SK-N-SH (cell line): ENCODE results near the gene HSP90AA1. TPM values are rescaled to one million over a fixed set of nuclear protein-coding genes. Genes with fewer than 3 reads are reported as not detected.

Experiments used
- CTCF ChIA-PET: fragments of 300-600, 350-600 bp; formaldehyde crosslinking; extraction: SDS; loops from one replicate; lab custom pipeline; 2021; lab: Yijun Ruan, JAX
- POLR2A ChIA-PET: fragments of 350-600 bp; sonication (Branson Sonifier 250); formaldehyde crosslinking; extraction: SDS; loops from one replicate; lab custom pipeline; 2020; ENCODE audit warnings: antibody characterized with exemption, inconsistent platforms; lab: Yijun Ruan, JAX
- DNase-seq: peaks from one replicate; pipeline ENCODE4 v3.0.0; 2012
- H2AFZ ChIP-seq: fragments of 200-600 bp; sonication (generic); 2 replicates; pipeline ENCODE4 v1.8.1; 2016; ENCODE audit warnings: antibody characterized with exemption, mild to moderate bottlenecking, low read depth
- H3F3A ChIP-seq: fragments of 200-600 bp; sonication (generic); replicated peaks from 2 replicates; pipeline ENCODE3; 2016; ENCODE audit warnings: antibody characterized with exemption, mild to moderate bottlenecking; ENCODE audit not compliant: insufficient read depth
- H3K27ac ChIP-seq, 2 experiments: fragments of 200-500 bp in 1 of 2; fragments of 200-600 bp in 1 of 2; sonication (Bioruptor generic) in 1 of 2; sonication (generic), shearing (Covaris generic) in 1 of 2; 2 replicates each; pipeline versions ENCODE4 v1.5.1 to v1.6.1; 2014 to 2016; ENCODE audit warnings: low read depth in 2 of 2, inconsistent platforms in 1 of 2, low read length in 1 of 2, mild to moderate bottlenecking in 1 of 2, mixed read lengths in 1 of 2
- H3K27me3 ChIP-seq: fragments of 200-600 bp; sonication (generic), shearing (Covaris generic); 2 replicates; pipeline ENCODE4 v1.6.1; 2016; ENCODE audit warnings: mixed run types; ENCODE audit not compliant: insufficient read depth
- H3K36me3 ChIP-seq, 2 experiments: fragments of 200-500 bp in 1 of 2; fragments of 200-600 bp in 1 of 2; sonication (Bioruptor generic) in 1 of 2; sonication (generic) in 1 of 2; replicated peaks in 1 of 2; 2 replicates each; pipeline versions ENCODE3 to v1.5.1; 2014 to 2016; ENCODE audit warnings: low read length in 1 of 2, mild to moderate bottlenecking in 1 of 2; ENCODE audit not compliant: insufficient read depth in 2 of 2, control insufficient read depth in 1 of 2
- H3K4me1 ChIP-seq, 2 experiments: fragments of 200-500 bp in 1 of 2; fragments of 200-600 bp in 1 of 2; sonication (Bioruptor generic) in 1 of 2; sonication (generic), shearing (Covaris generic) in 1 of 2; 2 replicates each; pipeline versions ENCODE4 v1.5.1 to v1.6.1; 2014 to 2016; ENCODE audit warnings: low read depth in 1 of 2, low read length in 1 of 2, mixed run types in 1 of 2; ENCODE audit not compliant: insufficient read depth in 2 of 2, control insufficient read depth in 1 of 2
- H3K4me2 ChIP-seq: fragments of 200-600 bp; sonication (generic), shearing (Covaris generic); 2 replicates; pipeline ENCODE4 v1.6.1; 2017; ENCODE audit warnings: mixed run types
- H3K4me3 ChIP-seq, 2 experiments: fragments of 200-500 bp in 1 of 2; fragments of 200-600 bp in 1 of 2; sonication (Bioruptor generic) in 1 of 2; sonication (generic), shearing (Covaris generic) in 1 of 2; 2 replicates each; pipeline versions ENCODE4 v1.5.1 to v1.8.1; 2014 to 2016; ENCODE audit warnings: low read depth in 2 of 2, inconsistent platforms in 1 of 2, low read length in 1 of 2, mild to moderate bottlenecking in 1 of 2, mixed read lengths in 1 of 2, moderate library complexity in 1 of 2
- H3K79me2 ChIP-seq: fragments of 200-600 bp; sonication (generic); 2 replicates; pipeline ENCODE4 v1.8.1; 2017; ENCODE audit warnings: mild to moderate bottlenecking; ENCODE audit not compliant: insufficient read depth
- H3K9ac ChIP-seq: fragments of 200-600 bp; sonication (generic); 2 replicates; pipeline ENCODE4 v1.6.1; 2017; ENCODE audit warnings: mixed run types
- H3K9me2 ChIP-seq: fragments of 200-600 bp; sonication (generic); 2 replicates; pipeline ENCODE4 v1.6.1; 2017; ENCODE audit warnings: mixed run types
- H3K9me3 ChIP-seq: fragments of 200-600 bp; sonication (generic); 2 replicates; pipeline ENCODE4 v1.6.1; 2017; ENCODE audit warnings: mixed run types, mild to moderate bottlenecking, moderate library complexity
- H4K20me1 ChIP-seq: fragments of 200-600 bp; sonication (generic); 2 replicates; pipeline ENCODE4 v1.6.1; 2017; ENCODE audit warnings: mild to moderate bottlenecking, mixed run types; ENCODE audit not compliant: insufficient read depth
- CHD2 ChIP-seq: fragments of 150-350 bp; IDR thresholded peaks from 2 replicates; pipeline ENCODE4 v1.6.1; 2018; ENCODE audit warnings: low read length; ENCODE audit not compliant: partially characterized antibody
- CTCF ChIP-seq: fragments of 200-600 bp; sonication (generic); IDR thresholded peaks from 2 replicates; pipeline ENCODE4 v1.6.1; 2017; ENCODE audit warnings: antibody characterized with exemption, mild to moderate bottlenecking, moderate library complexity
- ELF1 ChIP-seq: IDR thresholded peaks from 2 replicates; pipeline ENCODE4 v1.4.0; 2012
- EZH2phosphoT487 ChIP-seq: fragments of 200-600 bp; sonication (generic); IDR thresholded peaks from 2 replicates; pipeline ENCODE4 v1.6.1; 2017; ENCODE audit warnings: low read depth, mixed run types, mild to moderate bottlenecking, antibody characterized with exemption, moderate library complexity, borderline replicate concordance
- FOSL2 ChIP-seq: IDR thresholded peaks from 2 replicates; pipeline ENCODE4 v1.4.0; 2012; ENCODE audit warnings: low read depth, mild to moderate bottlenecking, moderate library complexity, borderline replicate concordance
- FOXJ3 ChIP-seq: sonication (generic); formaldehyde crosslinking; IDR thresholded peaks from 2 replicates; pipeline ENCODE4 v1.5.1; 2020; ENCODE audit warnings: mild to moderate bottlenecking, missing genetic modification reagents
- FOXM1 ChIP-seq: IDR thresholded peaks from 2 replicates; pipeline ENCODE4 v1.4.0; 2012; ENCODE audit warnings: low read depth, mild to moderate bottlenecking
- GABPA ChIP-seq: IDR thresholded peaks from 2 replicates; pipeline ENCODE4 v1.4.0; 2012; ENCODE audit warnings: low read depth, mild to moderate bottlenecking
- IRF3 ChIP-seq: fragments of 150-350 bp; IDR thresholded peaks from 2 replicates; pipeline ENCODE4 v1.6.1; 2016; ENCODE audit warnings: mild to moderate bottlenecking, low read depth, low read length
- JUND ChIP-seq: IDR thresholded peaks from 2 replicates; pipeline ENCODE4 v1.4.0; 2012
- MAX ChIP-seq: IDR thresholded peaks from 2 replicates; pipeline ENCODE4 v1.4.0; 2012; ENCODE audit warnings: low read depth
- MEF2A ChIP-seq: IDR thresholded peaks from 2 replicates; pipeline ENCODE4 v1.4.0; 2012; ENCODE audit warnings: low read depth, borderline replicate concordance
- MXI1 ChIP-seq: IDR thresholded peaks from 2 replicates; pipeline ENCODE4 v1.6.1; 2012; ENCODE audit warnings: mild to moderate bottlenecking, low read depth, low read length, improper control_type of control experiment
- NFIC ChIP-seq: IDR thresholded peaks from 2 replicates; pipeline ENCODE4 v1.4.0; 2012; ENCODE audit warnings: borderline replicate concordance
- NRF1 ChIP-seq: IDR thresholded peaks from 2 replicates; pipeline ENCODE4 v1.6.1; 2012; ENCODE audit warnings: low read depth, mild to moderate bottlenecking, low read length
- PBX3 ChIP-seq: IDR thresholded peaks from 2 replicates; pipeline ENCODE4; 2012
- POLR2AphosphoS5 ChIP-seq: IDR thresholded peaks from 2 replicates; pipeline ENCODE4 v1.6.1; 2012; ENCODE audit warnings: low read depth, low read length
- RFX5 ChIP-seq: IDR thresholded peaks from 2 replicates; pipeline ENCODE4 v1.6.1; 2012; ENCODE audit warnings: mild to moderate bottlenecking, improper control_type of control experiment, low read length
- RXRA ChIP-seq: IDR thresholded peaks from 2 replicates; pipeline ENCODE4 v1.4.0; 2012; ENCODE audit warnings: low read depth, mild to moderate bottlenecking, borderline replicate concordance
- SIN3A ChIP-seq: IDR thresholded peaks from 2 replicates; pipeline ENCODE4 v1.6.1; 2012; ENCODE audit warnings: low read depth, mild to moderate bottlenecking, low read length, moderate library complexity, borderline replicate concordance
- SMC3 ChIP-seq: IDR thresholded peaks from 2 replicates; pipeline ENCODE4 v1.6.1; 2012; ENCODE audit warnings: low read depth, low read length, improper control_type of control experiment
- TAF1 ChIP-seq: IDR thresholded peaks from 2 replicates; pipeline ENCODE4 v1.6.1; 2012; ENCODE audit warnings: low read depth, mild to moderate bottlenecking, low read length, moderate library complexity, borderline replicate concordance
- TEAD4 ChIP-seq: IDR thresholded peaks from 2 replicates; pipeline ENCODE4 v1.4.0; 2012; ENCODE audit warnings: mild to moderate bottlenecking, borderline replicate concordance; ENCODE audit not compliant: insufficient read depth
- USF1 ChIP-seq: IDR thresholded peaks from 2 replicates; pipeline ENCODE4 v1.4.0; 2012; ENCODE audit warnings: low read depth, borderline replicate concordance
- YY1 ChIP-seq: IDR thresholded peaks from 2 replicates; pipeline ENCODE4 v1.4.0; 2012; ENCODE audit warnings: low read depth, mild to moderate bottlenecking
- WGBS: methylation state at CpG from one replicate; pipeline ENCODE4 v1.1.6; 2017; ENCODE audit warnings: low lambda C conversion rate; 5-methylcytosine and 5-hydroxymethylcytosine counted together
- polyA plus RNA-seq, 3 experiments: library from polyadenylated mRNA; depleted of rRNA; stranded (reverse); fragments of >200 nt; gene quantifications; 2 replicates each; pipeline ENCODE4 v1.2.3, GENCODE V29; 2012

HSP90AA1 gene
- polyA plus RNA-seq, 1 of the 3 experiments (the other 2 are of a cell fraction) = 269 TPM

- Histone ChIP-seq H3F3A (no peaks in the 10 kb centered on the region), H3K36me3 (no peaks in the 10 kb centered on the region), H3K4me2 (no peak overlapping the region), H3K4me1 (no peaks in the 10 kb centered on the region), H2AFZ (no peak overlapping the region), H3K4me3 (no peak overlapping the region), H3K9me3 (no peaks in the 10 kb centered on the region), H3K9ac (no peak overlapping the region), H3K79me2 (no peaks in the 10 kb centered on the region), H3K9me2 (no peaks in the 10 kb centered on the region), H3K27ac (no peak overlapping the region), H3K27me3 (no peaks in the 10 kb centered on the region), H4K20me1 (no peaks in the 10 kb centered on the region)
- CTCF ChIA-PET = no interaction called here
- TF ChIP-seq FOXJ3 (no peak), GABPA (no peak), YY1 (no peak), SMC3 (no peak), IRF3 (no peak), POLR2AphosphoS5 (no peak), FOSL2 (no peak), EZH2phosphoT487 (no peak), TEAD4 (no peak), USF1 (no peak), RFX5 (no peak), MAX (no peak), TAF1 (no peak)
- WGBS = 78% methylated on average over 6 of the region's 6 CpGs
- no peak for DNase-seq
- POLR2A ChIA-PET = no interaction called here
Measured at GRCh38 chr14:102131741-102132140, 44.9 kb upstream of the HSP90AA1 start.

- Histone ChIP-seq H2AFZ (no peak overlapping the region), H3F3A (no peaks in the 10 kb centered on the region), H3K4me2 (no peak overlapping the region), H3K9me2 (no peaks in the 10 kb centered on the region), H3K9ac (no peak overlapping the region), H4K20me1 (no peaks in the 10 kb centered on the region), H3K36me3 (no peaks in the 10 kb centered on the region), H3K79me2 (no peaks in the 10 kb centered on the region), H3K9me3 (no peaks in the 10 kb centered on the region), H3K27ac (no peak overlapping the region), H3K27me3 (no peaks in the 10 kb centered on the region), H3K4me3 (no peak overlapping the region), H3K4me1 (no peaks in the 10 kb centered on the region)
- POLR2A ChIA-PET = no interaction called here
- CTCF ChIA-PET = interaction anchor here (0.7 to 1.9 kb wide), 4 partner anchors 30 to 1043 kb away, joined by 3 to 8 read pairs (median 3); no protein-coding TSS in a partner anchor
- WGBS = 96% methylated on average over 5 of the region's 5 CpGs
- DNase-seq = no peak
- TF ChIP-seq EZH2phosphoT487 (no peak), MEF2A (no peak), JUND (no peak), CTCF (no peak), RXRA (no peak), FOSL2 (no peak), MXI1 (no peak), SIN3A (no peak), PBX3 (no peak), FOXM1 (no peak), CHD2 (no peak), TEAD4 (no peak), GABPA (no peak), ELF1 (no peak), NRF1 (no peak), POLR2AphosphoS5 (no peak), NFIC (no peak)
Measured at GRCh38 chr14:102126807-102127455, 40.1 kb upstream of the HSP90AA1 start.
